GM12864 (cell line): Measurements from ENCODE around the gene PDS5A.
"Not testable (repeated sequence)": the region's sequence is repeated elsewhere in the genome, so short reads cannot be mapped to it uniquely, and the experiment has no call there.

Experiments used
- DNase-seq: peaks from one replicate; pipeline ENCODE4 v3.0.0-alpha.2; 2011; ENCODE audit warnings: low read depth
- H3K4me3 ChIP-seq: 2 replicates; pipeline ENCODE4 v1.5.1; 2011; ENCODE audit warnings: mild to moderate bottlenecking, low read depth, low read length, control low read depth
- CTCF ChIP-seq: IDR thresholded peaks from 2 replicates; pipeline ENCODE4 v1.5.1; 2011; ENCODE audit warnings: low read depth, mild to moderate bottlenecking, moderate library complexity, low read length, control low read depth, inconsistent platforms; ENCODE audit errors: missing control alignments

PDS5A gene

GRCh38 chr4:39998659-39999345 lies 21.1 kb upstream of the PDS5A start:
- H3K4me3 ChIP-seq, result no peak overlapping the region
- TF ChIP-seq CTCF, result no peak
- DNase-seq, result no peak

GRCh38 chr4:39996811-39997210 lies 19.1 kb upstream of the PDS5A start:
- H3K4me3 ChIP-seq, result no peak overlapping the region
- DNase-seq, result no peak
- TF ChIP-seq CTCF, result no peak

GRCh38 chr4:39994406-39994805 lies 16.7 kb upstream of the PDS5A start:
- no peak overlapping the region for H3K4me3 ChIP-seq
- no peak for TF ChIP-seq CTCF
- DNase-seq, result no peak

GRCh38 chr4:39989381-39989780 lies 11.7 kb upstream of the PDS5A start:
- not testable (repeated sequence) for DNase-seq, H3K4me3 ChIP-seq

- H3K4me3 ChIP-seq, result no peak overlapping the region
- no peak for TF ChIP-seq CTCF
- no peak for DNase-seq
These were observed 9.8 kb upstream of the PDS5A start for GRCh38 chr4:39987485-39987884.

- no peak overlapping the region for H3K4me3 ChIP-seq
- no peak for DNase-seq
- no peak for TF ChIP-seq CTCF
These were observed 1.2 kb upstream of the PDS5A start for GRCh38 chr4:39978904-39979303.

- TF ChIP-seq CTCF, result no peak
- DNase-seq, result no peak
- H3K4me3 ChIP-seq, result peak overlapping the region; percentile 96
These were observed 666 bp upstream of the PDS5A start for GRCh38 chr4:39978378-39978775.
